ENCODE results near the gene AMH.

- no peak for TF ChIP-seq CTCF (IDR thresholded peaks at IDR 0.05)
- no peak for TF ChIP-seq EP300 (IDR thresholded peaks at IDR 0.05)
- TF ChIP-seq POLR2A (IDR thresholded peaks at IDR 0.05; ENCODE audit: low read depth), result no peak
- TF ChIP-seq POLR2AphosphoS5 (IDR thresholded peaks at IDR 0.05), result no peak
Observed at GRCh38 chr19:2249010-2249866, at the start of gene AMH.
